HEK293 (cell line): ENCODE measurements around the gene SLC35F3.
"Not testable (repeated sequence)": the region's sequence is repeated elsewhere in the genome, so short reads cannot be mapped to it uniquely, and the experiment has no call there.

ENCODE experiments used
- CTCF ChIA-PET: fragments of 350-600 bp; formaldehyde crosslinking; extraction: SDS; loops from one replicate; lab custom pipeline; 2021; ENCODE audit warnings: antibody characterized with exemption; lab: Yijun Ruan, JAX
- POLR2A ChIA-PET: fragments of 300-600 bp; formaldehyde crosslinking; extraction: SDS; loops from one replicate; lab custom pipeline; 2020; ENCODE audit warnings: antibody characterized with exemption, inconsistent platforms; lab: Yijun Ruan, JAX
- H3K27ac ChIP-seq: fragments of 200-500 bp; sonication (Bioruptor generic); 2 replicates; pipeline ENCODE4 v1.5.1; 2014; ENCODE audit warnings: low read depth, low read length, control low read depth, inconsistent platforms; ENCODE audit errors: extremely low read depth
- H3K36me3 ChIP-seq, 2 experiments: fragments of 200-500 bp in 1 of 2; sonication (Bioruptor generic) in 1 of 2; 1 replicate in 1 of 2; 2 replicates in 1 of 2; pipeline ENCODE4 v1.5.1; 2014 to 2017; ENCODE audit warnings: inconsistent platforms in 2 of 2, low read length in 2 of 2; ENCODE audit not compliant: control insufficient read depth in 2 of 2, insufficient read depth in 1 of 2
- H3K4me1 ChIP-seq: fragments of 200-500 bp; sonication (Bioruptor generic); 2 replicates; pipeline ENCODE4 v1.5.1; 2014; ENCODE audit warnings: mild to moderate bottlenecking, low read length, inconsistent platforms; ENCODE audit not compliant: control insufficient read depth, insufficient read depth
- H3K4me3 ChIP-seq: 2 replicates; pipeline ENCODE4 v1.5.1; 2011; ENCODE audit warnings: low read depth, mild to moderate bottlenecking, control low read depth, low read length, moderate library complexity
- H3K9me3 ChIP-seq: fragments of 200-500 bp; sonication (Bioruptor generic); 2 replicates; pipeline ENCODE4 v1.5.1; 2014; ENCODE audit warnings: low read depth, low read length, inconsistent platforms; ENCODE audit not compliant: control insufficient read depth, insufficient read depth
- GLIS1 ChIP-seq: fragments of 450-650 bp; formaldehyde crosslinking; IDR thresholded peaks from 2 replicates; pipeline ENCODE4 v1.5.1; 2016; ENCODE audit warnings: missing biosample characterization, missing genetic modification characterization
- ZBTB21 ChIP-seq: fragments of 450-650 bp; formaldehyde crosslinking; IDR thresholded peaks from 2 replicates; pipeline ENCODE4 v1.5.1; 2017; ENCODE audit warnings: missing biosample characterization, missing genetic modification characterization
- ZNF140 ChIP-seq: fragments of 450-650 bp; formaldehyde crosslinking; IDR thresholded peaks from 2 replicates; pipeline ENCODE4 v1.5.1; 2016; ENCODE audit warnings: missing biosample characterization, missing genetic modification characterization
- ZNF146 ChIP-seq: fragments of 450-650 bp; formaldehyde crosslinking; IDR thresholded peaks from 2 replicates; pipeline ENCODE4 v1.5.1; 2016; ENCODE audit warnings: missing biosample characterization, missing genetic modification characterization
- ZNF248 ChIP-seq: fragments of 450-650 bp; formaldehyde crosslinking; IDR thresholded peaks from 2 replicates; pipeline ENCODE4 v1.5.1; 2017; ENCODE audit warnings: missing biosample characterization, missing genetic modification characterization
- ZNF280D ChIP-seq: fragments of 450-650 bp; formaldehyde crosslinking; IDR thresholded peaks from 2 replicates; pipeline ENCODE4 v1.5.1; 2016; ENCODE audit warnings: missing biosample characterization, missing genetic modification characterization
- ZNF404 ChIP-seq: fragments of 450-650 bp; formaldehyde crosslinking; IDR thresholded peaks from 2 replicates; pipeline ENCODE4 v1.5.1; 2017; ENCODE audit warnings: missing biosample characterization, missing genetic modification characterization
- ZNF555 ChIP-seq: fragments of 450-650 bp; formaldehyde crosslinking; conservative IDR thresholded peaks from 2 replicates; pipeline ENCODE4 v1.5.1; 2017; ENCODE audit warnings: missing biosample characterization, mild to moderate bottlenecking, missing genetic modification characterization, inconsistent platforms
- ZNF629 ChIP-seq: fragments of 450-650 bp; formaldehyde crosslinking; IDR thresholded peaks from 2 replicates; pipeline ENCODE4 v1.5.1; 2017; ENCODE audit warnings: missing biosample characterization, missing genetic modification characterization
- TF ChIP-seq, protein P1 (sequence below): fragments of 450-650 bp; formaldehyde crosslinking; IDR thresholded peaks from 2 replicates; pipeline ENCODE4 v1.5.1; 2016; ENCODE audit warnings: missing biosample characterization, missing genetic modification characterization
- TF ChIP-seq, protein P2 (sequence below): fragments of 450-650 bp; formaldehyde crosslinking; IDR thresholded peaks from 2 replicates; pipeline ENCODE4 v1.5.1; 2016; ENCODE audit warnings: missing biosample characterization, missing genetic modification characterization

SLC35F3 gene

DNA sequence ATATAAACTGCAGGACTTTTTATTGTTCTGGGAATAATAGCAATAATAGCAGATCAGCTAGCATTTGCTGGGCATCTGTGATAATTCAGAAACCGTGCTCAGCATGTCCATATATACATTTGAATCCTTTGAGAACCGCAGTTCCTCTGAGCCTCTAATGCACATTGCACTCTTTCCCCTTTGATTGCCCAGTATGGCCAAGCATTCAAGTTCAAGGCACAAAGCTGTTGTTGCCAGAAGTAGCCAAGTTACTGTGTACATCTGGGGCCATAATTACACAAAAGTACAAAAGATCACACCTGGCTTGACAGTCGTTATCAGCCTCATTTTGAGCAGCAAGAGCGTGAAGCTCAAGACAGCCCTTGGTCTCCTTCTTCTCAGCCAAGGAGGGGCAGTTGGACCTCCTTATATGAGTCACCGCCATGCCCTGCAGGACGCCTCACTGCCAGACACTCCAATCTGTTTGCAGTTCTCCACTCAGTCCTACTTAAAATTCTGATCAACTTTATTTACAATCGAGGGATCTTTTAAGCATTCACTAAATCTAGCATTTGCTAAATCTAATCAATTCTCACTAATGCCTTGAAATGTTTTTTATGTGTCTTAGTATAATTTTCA lies 216.0 kb downstream of the SLC35F3 start:
- TF ChIP-seq ZNF146 (tag by site-specific recombination) = no peak
- no peak for TF ChIP-seq ZNF629 (tag by site-specific recombination)
- TF ChIP-seq ZNF140 (tag by site-specific recombination) = no peak
- POLR2A ChIA-PET = no interaction called here

DNA sequence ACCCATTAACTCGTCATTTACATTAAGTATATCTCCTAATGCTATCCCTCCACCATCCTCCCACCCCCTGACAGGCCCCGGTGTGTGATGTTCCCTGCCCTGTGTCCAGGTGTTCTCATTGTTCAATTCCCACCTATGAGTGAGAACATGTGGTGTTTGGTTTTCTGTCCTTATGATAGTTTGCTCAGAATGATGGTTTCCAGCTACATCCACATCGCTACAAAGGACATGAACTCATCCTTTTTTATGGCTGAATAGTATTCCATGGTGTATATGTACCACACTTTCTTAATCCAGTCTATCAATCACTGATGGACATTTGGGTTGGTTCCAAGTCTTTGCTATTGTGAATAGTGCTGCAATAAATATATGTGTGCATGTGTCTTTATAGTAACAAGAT lies 217.2 kb downstream of the SLC35F3 start:
- TF ChIP-seq ZNF146 (tag by site-specific recombination) = peak; percentile 63
- TF ChIP-seq, all 188 proteins: peak for 1; not testable (repeated sequence) for 187
- POLR2A ChIA-PET = not testable (repeated sequence)
- CTCF ChIA-PET = interaction anchor here (0.6 to 1.1 kb wide), 4 partner anchors 10 to 907 kb away, joined by 3 to 4 read pairs (median 3); no protein-coding TSS in a partner anchor

More for the DNA sequence above, 216.0 kb downstream of the SLC35F3 start:
- H3K4me3 ChIP-seq = no peak overlapping the region
- H3K4me1 ChIP-seq = no peaks in the 10 kb centered on the region
- no peaks in the 10 kb centered on the region for H3K36me3 ChIP-seq
- H3K9me3 ChIP-seq = no peaks in the 10 kb centered on the region
- CTCF ChIA-PET = interaction anchor here (0.6 to 2.1 kb wide), 4 partner anchors 10 to 205 kb away, joined by 3 to 9 read pairs (median 6); no protein-coding TSS in a partner anchor
- no peak overlapping the region for H3K27ac ChIP-seq

GRCh38 chr1:234122571-234122970 lies 218.1 kb downstream of the SLC35F3 start:
- POLR2A ChIA-PET, H3K9me3 ChIP-seq, H3K4me1 ChIP-seq, H3K4me3 ChIP-seq, H3K36me3 ChIP-seq, H3K27ac ChIP-seq: not testable (repeated sequence)
- CTCF ChIA-PET = interaction anchor here (0.6 to 5.0 kb wide), 2 partner anchors 8 to 604 kb away, joined by 4 to 67 read pairs; no protein-coding TSS in a partner anchor
- 0 out of 2 replicates have a peak, but pooled peaks have one; percentile 45 for TF ChIP-seq ZNF280D (tag by site-specific recombination)
- TF ChIP-seq, protein P1, sequence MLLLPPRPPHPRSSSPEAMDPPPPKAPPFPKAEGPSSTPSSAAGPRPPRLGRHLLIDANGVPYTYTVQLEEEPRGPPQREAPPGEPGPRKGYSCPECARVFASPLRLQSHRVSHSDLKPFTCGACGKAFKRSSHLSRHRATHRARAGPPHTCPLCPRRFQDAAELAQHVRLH = 0 out of 2 replicates have a peak, but pooled peaks have one; percentile 50
- peak; percentile 90 for TF ChIP-seq ZNF146 (tag by site-specific recombination)

More for the DNA sequence above, 217.2 kb downstream of the SLC35F3 start:
- H3K9me3 ChIP-seq, H3K36me3 ChIP-seq, H3K27ac ChIP-seq, H3K4me1 ChIP-seq, H3K4me3 ChIP-seq: not testable (repeated sequence)

DNA sequence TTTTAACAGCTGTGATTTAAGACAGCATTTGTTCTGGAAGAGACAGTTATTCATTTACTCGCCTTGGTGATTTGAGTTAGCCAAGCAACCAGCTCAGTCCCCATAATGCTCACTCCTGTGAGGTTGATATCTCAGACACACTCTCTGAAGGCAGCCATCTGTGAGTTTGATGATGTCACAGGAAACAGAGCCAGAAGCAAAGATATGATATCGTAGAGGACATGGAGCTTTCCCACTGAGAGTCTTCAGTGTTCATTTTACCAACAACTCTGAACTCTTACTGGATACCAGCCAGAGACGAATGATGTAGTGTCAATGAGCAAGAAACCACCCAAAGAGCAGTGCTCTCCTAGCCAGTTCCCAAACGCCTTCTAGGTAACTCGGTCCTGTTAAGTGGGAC lies 219.4 kb downstream of the SLC35F3 start:
- Histone ChIP-seq H3K36me3 (no peaks in the 10 kb centered on the region), H3K4me1 (no peaks in the 10 kb centered on the region), H3K27ac (no peak overlapping the region), H3K9me3 (no peaks in the 10 kb centered on the region), H3K4me3 (no peak overlapping the region)
- POLR2A ChIA-PET = no interaction called here
- TF ChIP-seq ZNF404 (tag by site-specific recombination) (no peak), ZBTB21 (tag by site-specific recombination) (0 out of 2 replicates have a peak, but pooled peaks have one; percentile 12), ZNF248 (no peak), GLIS1 (tag by site-specific recombination) (no peak), ZNF629 (tag by site-specific recombination) (0 out of 2 replicates have a peak, but pooled peaks have one; percentile 24), ZNF555 (tag by site-specific recombination) (no peak)
- TF ChIP-seq, protein P2, sequence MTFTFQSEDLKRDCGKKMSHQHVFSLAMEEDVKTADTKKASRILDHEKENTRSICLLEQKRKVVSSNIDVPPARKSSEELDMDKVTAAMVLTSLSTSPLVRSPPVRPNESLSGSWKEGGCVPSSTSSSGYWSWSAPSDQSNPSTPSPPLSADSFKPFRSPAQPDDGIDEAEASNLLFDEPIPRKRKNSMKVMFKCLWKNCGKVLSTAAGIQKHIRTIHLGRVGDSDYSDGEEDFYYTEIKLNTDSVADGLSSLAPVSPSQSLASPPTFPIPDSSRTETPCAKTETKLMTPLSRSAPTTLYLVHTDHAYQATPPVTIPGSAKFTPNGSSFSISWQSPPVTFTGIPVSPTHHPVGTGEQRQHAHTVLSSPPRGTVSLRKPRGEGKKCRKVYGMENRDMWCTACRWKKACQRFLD (tag by site-specific recombination) = no peak
- CTCF ChIA-PET = interaction anchor here (0.5 to 5.0 kb wide), 14 partner anchors 9 to 1655 kb away, joined by 3 to 99 read pairs (median 6); no protein-coding TSS in a partner anchor
